ENCODE measurements around the gene FXYD7.

DNA sequence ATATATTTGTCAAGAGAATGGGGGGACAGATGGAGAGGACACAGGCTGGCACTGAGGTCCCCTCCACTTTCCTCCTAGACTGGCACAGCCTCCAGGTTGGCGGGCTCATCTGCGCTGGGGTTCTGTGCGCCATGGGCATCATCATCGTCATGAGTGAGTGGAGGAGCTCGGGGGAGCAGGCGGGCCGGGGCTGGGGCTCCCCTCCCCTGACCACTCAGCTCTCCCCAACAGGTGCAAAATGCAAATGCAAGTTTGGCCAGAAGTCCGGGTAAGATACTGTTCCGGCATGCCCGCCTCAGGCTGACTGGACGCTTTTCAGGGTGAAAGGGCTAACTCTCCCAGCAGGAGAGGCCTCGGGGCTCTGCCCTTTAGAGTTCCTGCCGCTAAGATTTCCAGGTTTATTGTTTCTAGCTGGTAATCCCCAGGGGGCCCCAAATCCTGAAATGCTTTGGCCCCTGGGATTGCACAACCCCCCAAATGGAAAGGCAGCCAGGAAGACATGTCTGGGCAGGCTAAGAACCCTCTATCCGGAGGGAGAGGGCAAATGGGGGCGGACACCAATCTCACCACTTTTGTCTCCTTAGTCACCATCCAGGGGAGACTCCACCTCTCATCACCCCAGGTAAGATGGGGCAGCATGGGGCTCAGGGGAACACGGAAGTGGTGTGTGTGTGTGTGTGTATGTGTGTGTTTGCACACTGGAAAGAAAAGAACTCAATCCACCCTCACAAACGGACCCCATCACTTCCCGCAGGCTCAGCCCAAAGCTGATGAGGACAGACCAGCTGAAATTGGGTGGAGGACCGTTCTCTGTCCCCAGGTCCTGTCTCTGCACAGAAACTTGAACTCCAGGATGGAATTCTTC is 20.1 kb upstream of the FXYD7 start:
- no peak for TF ChIP-seq CTCF (conservative IDR thresholded peaks at IDR 0.05 in 1 of 2, IDR thresholded peaks at IDR 0.05 in 1 of 2; ENCODE audit: low read depth in 1 of 2, low read length in 2 of 2)
- TF ChIP-seq EZH2 (IDR thresholded peaks at IDR 0.05; ENCODE audit: low read length, missing control alignments): no peak

All from fibroblast of lung (primary cell).